Bronchial epithelial cell (primary cell): ENCODE results near the gene S1PR5. TPM values are rescaled to one million over a fixed set of nuclear protein-coding genes. Genes with fewer than 3 reads are reported as not detected.

Experiments
- DNase-seq: peaks from one replicate; pipeline ENCODE4 v3.0.0-alpha.2; 2010; ENCODE audit warnings: low read depth
- FAIRE-seq: peaks from 2 replicates; lab custom pipeline; 2011; peaks lifted over from hg19 to GRCh38; lab: Jason Lieb, UNC
- H3K27me3 ChIP-seq: 2 replicates; pipeline ENCODE4 v1.5.1; 2011; ENCODE audit warnings: low read length; ENCODE audit not compliant: control insufficient read depth, insufficient read depth
- H3K36me3 ChIP-seq: 2 replicates; pipeline ENCODE4 v1.5.1; 2011; ENCODE audit warnings: low read length; ENCODE audit not compliant: control insufficient read depth, insufficient read depth
- H3K4me3 ChIP-seq: 2 replicates; pipeline ENCODE4 v1.5.1; 2011; ENCODE audit warnings: mild to moderate bottlenecking, low read depth, low read length, control low read depth
- total RNA-seq: library from RNA; depleted of rRNA; stranded (reverse); fragments of >200 nt; gene quantifications from 2 replicates; pipeline ENCODE4 v1.2.1, GENCODE V29; 2014
- TF ChIP-seq, protein P1 (sequence below): IDR thresholded peaks from 2 replicates; pipeline ENCODE4 v1.5.1; 2011; ENCODE audit warnings: mild to moderate bottlenecking, moderate library complexity, low read length, control low read depth, inconsistent platforms; ENCODE audit not compliant: insufficient read depth, severe bottlenecking

The S1PR5 gene
- total RNA-seq, 1 donor from 2014 or later, result 6.6 TPM

- peaks cover 34% of the 10 kb centered on the region for H3K36me3 ChIP-seq
- FAIRE-seq, result no peak
- H3K27me3 ChIP-seq, result no peaks in the 10 kb centered on the region
- TF ChIP-seq, protein P1, sequence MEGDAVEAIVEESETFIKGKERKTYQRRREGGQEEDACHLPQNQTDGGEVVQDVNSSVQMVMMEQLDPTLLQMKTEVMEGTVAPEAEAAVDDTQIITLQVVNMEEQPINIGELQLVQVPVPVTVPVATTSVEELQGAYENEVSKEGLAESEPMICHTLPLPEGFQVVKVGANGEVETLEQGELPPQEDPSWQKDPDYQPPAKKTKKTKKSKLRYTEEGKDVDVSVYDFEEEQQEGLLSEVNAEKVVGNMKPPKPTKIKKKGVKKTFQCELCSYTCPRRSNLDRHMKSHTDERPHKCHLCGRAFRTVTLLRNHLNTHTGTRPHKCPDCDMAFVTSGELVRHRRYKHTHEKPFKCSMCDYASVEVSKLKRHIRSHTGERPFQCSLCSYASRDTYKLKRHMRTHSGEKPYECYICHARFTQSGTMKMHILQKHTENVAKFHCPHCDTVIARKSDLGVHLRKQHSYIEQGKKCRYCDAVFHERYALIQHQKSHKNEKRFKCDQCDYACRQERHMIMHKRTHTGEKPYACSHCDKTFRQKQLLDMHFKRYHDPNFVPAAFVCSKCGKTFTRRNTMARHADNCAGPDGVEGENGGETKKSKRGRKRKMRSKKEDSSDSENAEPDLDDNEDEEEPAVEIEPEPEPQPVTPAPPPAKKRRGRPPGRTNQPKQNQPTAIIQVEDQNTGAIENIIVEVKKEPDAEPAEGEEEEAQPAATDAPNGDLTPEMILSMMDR, result no peak
- no peak overlapping the region for H3K4me3 ChIP-seq
- no peak for DNase-seq
These were observed 31.6 kb upstream of the S1PR5 start for GRCh38 chr19:10548746-10549276.

GRCh38 chr19:10546817-10547216, 29.6 kb upstream of the S1PR5 start:
- TF ChIP-seq, protein P1, result no peak
- Histone ChIP-seq H3K27me3 (no peaks in the 10 kb centered on the region), H3K4me3 (no peak overlapping the region), H3K36me3 (peaks cover 25% of the 10 kb centered on the region)
- no peak for DNase-seq
- FAIRE-seq, result no peak

DNA sequence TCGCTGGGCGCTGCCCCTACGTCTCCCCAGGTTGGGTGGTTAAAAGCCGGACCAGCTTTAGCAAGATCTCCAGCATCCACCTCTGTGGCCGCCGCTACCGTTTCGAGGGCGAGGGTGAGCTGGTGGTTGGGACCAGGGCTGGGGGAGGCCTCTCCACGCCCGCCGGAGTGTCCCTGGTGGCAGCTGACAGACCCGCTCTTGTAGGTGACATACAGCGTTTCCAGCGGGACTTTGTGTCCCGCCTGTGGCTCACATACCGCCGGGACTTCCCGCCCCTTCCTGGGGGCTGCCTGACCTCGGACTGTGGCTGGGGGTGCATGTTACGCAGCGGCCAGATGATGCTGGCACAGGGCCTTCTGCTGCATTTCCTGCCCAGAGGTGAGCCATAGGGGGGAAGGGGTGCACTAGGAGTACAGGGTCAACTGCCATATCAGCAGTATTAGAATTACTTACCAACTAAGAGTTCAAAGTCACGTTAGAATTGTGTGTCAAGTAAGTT, 27.6 kb upstream of the S1PR5 start:
- TF ChIP-seq, protein P1, result no peak
- DNase-seq, result no peak
- Histone ChIP-seq H3K36me3 (peaks cover 21% of the 10 kb centered on the region), H3K4me3 (peak overlapping the region; percentile 48), H3K27me3 (no peaks in the 10 kb centered on the region)
- FAIRE-seq, result no peak

- TF ChIP-seq, protein P1, result no peak
- Histone ChIP-seq H3K4me3 (peak overlapping the region; percentile 48), H3K27me3 (no peaks in the 10 kb centered on the region), H3K36me3 (peaks cover 20% of the 10 kb centered on the region)
- no peak for DNase-seq
- FAIRE-seq, result no peak
These were observed 27.1 kb upstream of the S1PR5 start for GRCh38 chr19:10544242-10544752.

DNA sequence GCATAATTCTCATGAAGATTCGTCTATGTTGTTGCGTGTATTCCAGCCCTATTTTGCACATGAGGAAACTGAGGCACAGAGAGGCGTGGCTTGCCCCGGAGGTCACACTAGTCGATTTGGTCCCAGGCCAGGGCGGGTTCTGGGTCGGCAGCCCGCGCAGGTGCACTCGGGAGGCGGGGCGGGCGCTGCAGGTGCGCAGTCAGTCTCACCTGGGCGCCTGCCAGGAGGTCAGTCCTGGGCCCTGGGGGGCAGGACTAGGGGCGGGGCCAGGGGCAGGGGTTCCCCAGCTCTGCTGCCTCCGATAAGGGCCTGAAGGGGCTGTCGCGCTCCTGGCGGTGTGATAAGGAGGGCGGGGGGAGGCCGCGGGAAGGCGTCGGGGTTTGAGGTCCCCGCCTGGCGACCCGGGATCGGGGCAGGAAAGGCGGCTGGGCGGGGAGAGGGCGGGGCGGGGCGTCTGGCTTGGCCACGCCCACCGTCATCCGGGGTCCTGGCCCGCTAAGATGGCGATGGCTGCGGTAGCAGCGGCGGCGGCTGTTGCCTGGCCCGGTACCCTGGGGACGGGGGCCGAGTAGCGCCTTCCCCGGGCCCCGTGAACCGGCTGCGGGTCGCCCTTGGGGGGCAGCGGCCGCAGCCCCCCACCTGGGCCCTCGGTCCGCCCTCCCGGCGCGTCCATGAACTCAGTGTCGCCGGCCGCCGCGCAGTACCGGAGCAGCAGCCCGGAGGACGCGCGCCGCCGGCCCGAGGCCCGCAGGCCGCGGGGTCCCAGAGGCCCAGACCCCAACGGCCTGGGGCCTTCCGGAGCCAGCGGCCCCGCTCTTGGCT, 26.4 kb upstream of the S1PR5 start, which contains the start of gene ATG4D:
ATG4D (plus strand) TSS at position 485 of the 822 bp plus-strand sequence; CDS start at position 672, 187 bp downstream.
- TF ChIP-seq, protein P1, result no peak
- Histone ChIP-seq H3K27me3 (no peaks in the 10 kb centered on the region), H3K36me3 (peaks cover 14% of the 10 kb centered on the region), H3K4me3 (peak within 1 kb of the TSS; percentile 48)
- DNase-seq (peak; percentile 52), FAIRE-seq (no peak)
